Left ventricle myocardium superior (tissue), 1 donor: ENCODE data around the gene SETBP1. TPM values are rescaled to one million over a fixed set of nuclear protein-coding genes. Genes with fewer than 3 reads are reported as not detected.

Experiments used
- ATAC-seq: fragments of 200-7000 bp; cut with Tn5 transposase; one replicate; pipeline ENCODE4 v1.9.1; 2020; ENCODE audit warnings: mild to moderate bottlenecking, moderate library complexity
- DNase-seq: peaks from one replicate; pipeline ENCODE4 v3.0.0-alpha.2; 2020
- intact Hi-C: fragments of 100-400 bp; cut with micrococcal nuclease; formaldehyde crosslinking; loops from one replicate; pipeline ENCODE4 v1.11.0; 2022
- total RNA-seq: library from RNA; stranded (reverse); fragmentation: NEBNext Ultra II Directional; extraction: Animal tissue kit (Norgen Biotek cat#: 25700); gene quantifications from one replicate; pipeline ENCODE4 v1.2.1, GENCODE V29; 2021
- donor health status: DM: no; HTN: yes; CAD: no; lungs with severe emphysema.

Gene SETBP1
- total RNA-seq, 1 donor from 2014 or later, result 6.7 TPM

GRCh38 chr18:44742718-44743311 is 62.1 kb downstream of the SETBP1 start:
- intact Hi-C loops, result no loop called here
- DNase-seq (peak; percentile 54), ATAC-seq (peak; percentile 81)

GRCh38 chr18:44743631-44744030 is 62.9 kb downstream of the SETBP1 start:
- DNase-seq, result no peak

GRCh38 chr18:44744161-44745121 is 63.8 kb downstream of the SETBP1 start:
- peak; percentile 71 for DNase-seq
- intact Hi-C loops, result no loop called here
- peak; percentile 65 for ATAC-seq

More at GRCh38 chr18:44743631-44744030, 62.9 kb downstream of the SETBP1 start:
- intact Hi-C loops, result no loop called here
- no peak for ATAC-seq

GRCh38 chr18:44747157-44747556 is 66.5 kb downstream of the SETBP1 start:
- intact Hi-C loops, result no loop called here
- no peak for DNase-seq
- no peak for ATAC-seq

- ATAC-seq (no peak), DNase-seq (no peak)
- intact Hi-C loops, result no loop called here
Measured at GRCh38 chr18:44748582-44748981, 67.9 kb downstream of the SETBP1 start.

- DNase-seq, result no peak
- no peak for ATAC-seq
- intact Hi-C loops, result no loop called here
Measured at GRCh38 chr18:44750774-44751173, 70.1 kb downstream of the SETBP1 start.

GRCh38 chr18:44754567-44754966 is 73.9 kb downstream of the SETBP1 start:
- intact Hi-C loops, result no loop called here
- DNase-seq, result no peak

GRCh38 chr18:44758861-44759631 is 78.4 kb downstream of the SETBP1 start:
- no peak for ATAC-seq
- intact Hi-C loops, result no loop called here

More at GRCh38 chr18:44754567-44754966, 73.9 kb downstream of the SETBP1 start:
- ATAC-seq, result no peak

GRCh38 chr18:44759925-44760342 is 79.2 kb downstream of the SETBP1 start:
- ATAC-seq, result no peak

More at GRCh38 chr18:44758861-44759631, 78.4 kb downstream of the SETBP1 start:
- no peak for DNase-seq

GRCh38 chr18:44761812-44762211 is 81.1 kb downstream of the SETBP1 start:
- ATAC-seq, result peak; percentile 63

More at GRCh38 chr18:44759925-44760342, 79.2 kb downstream of the SETBP1 start:
- DNase-seq, result no peak
- intact Hi-C loops, result no loop called here

GRCh38 chr18:44763327-44763726 is 82.6 kb downstream of the SETBP1 start:
- intact Hi-C loops, result no loop called here
- DNase-seq (no peak), ATAC-seq (no peak)

More at GRCh38 chr18:44761812-44762211, 81.1 kb downstream of the SETBP1 start:
- DNase-seq, result no peak
- intact Hi-C loops, result no loop called here

GRCh38 chr18:44764863-44765262 is 84.2 kb downstream of the SETBP1 start:
- DNase-seq (no peak), ATAC-seq (no peak)
- intact Hi-C loops, result no loop called here

- no peak for DNase-seq
- ATAC-seq, result no peak
- intact Hi-C loops, result no loop called here
Measured at GRCh38 chr18:44765456-44765855, 84.8 kb downstream of the SETBP1 start.

GRCh38 chr18:44766450-44766849 is 85.8 kb downstream of the SETBP1 start:
- DNase-seq, result no peak
- intact Hi-C loops, result no loop called here
- no peak for ATAC-seq

- DNase-seq, result no peak
- ATAC-seq, result no peak
- intact Hi-C loops, result no loop called here
Measured at GRCh38 chr18:44767807-44768206, 87.1 kb downstream of the SETBP1 start.

GRCh38 chr18:44770641-44771040 is 90.0 kb downstream of the SETBP1 start:
- ATAC-seq (no peak), DNase-seq (no peak)
- intact Hi-C loops, result no loop called here

- intact Hi-C loops, result no loop called here
- ATAC-seq, result no peak
- no peak for DNase-seq
Measured at GRCh38 chr18:44771572-44771955, 90.9 kb downstream of the SETBP1 start.

GRCh38 chr18:44771956-44772917 is 91.5 kb downstream of the SETBP1 start:
- DNase-seq, result peak; percentile 55
- intact Hi-C loops, result no loop called here
- peak; percentile 79 for ATAC-seq
